Panc1 (cell line): ENCODE results near the gene ABAT.

Source experiments
- POLR2AphosphoS5 ChIP-seq: IDR thresholded peaks from 2 replicates; pipeline ENCODE4 v1.6.1; 2012; ENCODE audit warnings: mild to moderate bottlenecking, low read depth, low read length, moderate library complexity
- REST ChIP-seq, 2 experiments: IDR thresholded peaks; 2 replicates each; pipeline ENCODE4 v1.6.1; 2011 to 2012; ENCODE audit warnings: low read depth in 2 of 2, control low read depth in 1 of 2, low read length in 1 of 2, mild to moderate bottlenecking in 1 of 2, moderate library complexity in 1 of 2; ENCODE audit not compliant: insufficient read depth in 1 of 2
- SIN3A ChIP-seq: IDR thresholded peaks from 2 replicates; pipeline ENCODE4 v1.6.1; 2012; ENCODE audit warnings: low read depth, mild to moderate bottlenecking, low read length, moderate library complexity, borderline replicate concordance; ENCODE audit not compliant: insufficient read depth
- TCF7L2 ChIP-seq: IDR thresholded peaks from 2 replicates; pipeline ENCODE4 v1.6.1; 2011; ENCODE audit warnings: mild to moderate bottlenecking, low read depth, low read length, inconsistent platforms
- TF ChIP-seq, protein P1 (sequence below): fragments of 450-650 bp; IDR thresholded peaks from 2 replicates; pipeline ENCODE4 v1.5.1; 2017; ENCODE audit warnings: mild to moderate bottlenecking

- TF ChIP-seq, protein P1, sequence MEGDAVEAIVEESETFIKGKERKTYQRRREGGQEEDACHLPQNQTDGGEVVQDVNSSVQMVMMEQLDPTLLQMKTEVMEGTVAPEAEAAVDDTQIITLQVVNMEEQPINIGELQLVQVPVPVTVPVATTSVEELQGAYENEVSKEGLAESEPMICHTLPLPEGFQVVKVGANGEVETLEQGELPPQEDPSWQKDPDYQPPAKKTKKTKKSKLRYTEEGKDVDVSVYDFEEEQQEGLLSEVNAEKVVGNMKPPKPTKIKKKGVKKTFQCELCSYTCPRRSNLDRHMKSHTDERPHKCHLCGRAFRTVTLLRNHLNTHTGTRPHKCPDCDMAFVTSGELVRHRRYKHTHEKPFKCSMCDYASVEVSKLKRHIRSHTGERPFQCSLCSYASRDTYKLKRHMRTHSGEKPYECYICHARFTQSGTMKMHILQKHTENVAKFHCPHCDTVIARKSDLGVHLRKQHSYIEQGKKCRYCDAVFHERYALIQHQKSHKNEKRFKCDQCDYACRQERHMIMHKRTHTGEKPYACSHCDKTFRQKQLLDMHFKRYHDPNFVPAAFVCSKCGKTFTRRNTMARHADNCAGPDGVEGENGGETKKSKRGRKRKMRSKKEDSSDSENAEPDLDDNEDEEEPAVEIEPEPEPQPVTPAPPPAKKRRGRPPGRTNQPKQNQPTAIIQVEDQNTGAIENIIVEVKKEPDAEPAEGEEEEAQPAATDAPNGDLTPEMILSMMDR: no peak
- TF ChIP-seq POLR2AphosphoS5: no peak
- no peak for TF ChIP-seq SIN3A
- TF ChIP-seq TCF7L2: no peak
- no peak for TF ChIP-seq REST (IDR thresholded peaks at IDR 0.05; ENCODE audit: insufficient read depth in 1 of 2, low read depth in 2 of 2, low read length in 1 of 2)
These were observed 29.9 kb upstream of the ABAT start for GRCh38 chr16:8644211-8645140.
